GM19099 (cell line): ENCODE measurements around the gene HLA-F.

Source experiments
- POLR2A ChIP-seq: IDR thresholded peaks from 3 replicates; pipeline ENCODE4 v1.6.1; 2011; ENCODE audit warnings: low read depth; ENCODE audit not compliant: insufficient read length; ENCODE audit errors: extremely low read depth

HLA-F gene

DNA sequence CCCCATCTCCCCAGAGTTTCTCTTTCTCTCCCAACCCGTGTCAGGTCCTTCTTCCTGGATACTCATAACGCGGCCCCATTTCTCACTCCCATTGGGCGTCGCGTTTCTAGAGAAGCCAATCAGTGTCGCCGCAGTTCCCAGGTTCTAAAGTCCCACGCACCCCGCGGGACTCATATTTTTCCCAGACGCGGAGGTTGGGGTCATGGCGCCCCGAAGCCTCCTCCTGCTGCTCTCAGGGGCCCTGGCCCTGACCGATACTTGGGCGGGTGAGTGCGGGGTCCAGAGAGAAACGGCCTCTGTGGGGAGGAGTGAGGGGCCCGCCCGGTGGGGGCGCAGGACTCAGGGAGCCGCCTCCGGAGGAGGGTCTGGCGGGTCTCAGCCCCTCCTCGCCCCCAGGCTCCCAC lies at the start of gene HLA-F:
HLA-F (plus strand) TSS at position 173 of the 404 bp plus-strand sequence; CDS start at position 203, 30 bp downstream.
- peak; percentile 83 for TF ChIP-seq POLR2A

- TF ChIP-seq POLR2A: no peak
Observed at GRCh38 chr6:29674008-29674407, 49.2 kb upstream of the HLA-F start.

GRCh38 chr6:29675561-29675960 lies 47.7 kb upstream of the HLA-F start:
- TF ChIP-seq POLR2A: no peak

DNA sequence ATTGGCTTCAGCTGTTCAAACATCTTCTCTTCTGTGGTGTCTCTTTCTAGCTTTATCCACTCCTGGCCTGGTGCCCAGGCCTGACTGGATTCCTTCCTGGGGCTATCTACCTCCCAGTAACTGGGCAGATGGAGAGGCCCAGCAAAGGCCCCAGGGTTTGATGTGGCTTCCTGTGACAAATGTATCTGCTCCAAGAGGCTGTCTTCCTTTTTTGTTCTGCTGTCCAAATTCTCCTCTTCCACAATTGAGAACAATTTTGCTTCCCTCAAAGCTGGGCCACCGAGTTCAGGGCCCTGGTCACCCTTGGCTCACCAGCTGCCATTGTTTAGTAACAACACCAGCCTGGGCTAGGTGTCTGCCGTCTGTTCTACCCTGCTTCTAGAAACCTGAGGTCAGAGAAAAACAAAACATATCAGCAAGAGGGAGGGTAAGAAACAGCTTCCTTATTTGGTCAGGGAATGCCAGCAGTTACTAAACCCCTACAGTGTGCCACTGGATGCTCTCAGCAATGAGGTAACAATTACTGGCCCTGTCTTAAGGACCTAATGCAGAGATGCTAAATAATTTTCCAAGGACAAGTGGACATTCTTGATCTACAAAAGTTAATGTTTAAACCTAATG lies 46.1 kb upstream of the HLA-F start:
- TF ChIP-seq POLR2A: no peak

GRCh38 chr6:29678114-29678513 lies 45.1 kb upstream of the HLA-F start:
- no peak for TF ChIP-seq POLR2A

DNA sequence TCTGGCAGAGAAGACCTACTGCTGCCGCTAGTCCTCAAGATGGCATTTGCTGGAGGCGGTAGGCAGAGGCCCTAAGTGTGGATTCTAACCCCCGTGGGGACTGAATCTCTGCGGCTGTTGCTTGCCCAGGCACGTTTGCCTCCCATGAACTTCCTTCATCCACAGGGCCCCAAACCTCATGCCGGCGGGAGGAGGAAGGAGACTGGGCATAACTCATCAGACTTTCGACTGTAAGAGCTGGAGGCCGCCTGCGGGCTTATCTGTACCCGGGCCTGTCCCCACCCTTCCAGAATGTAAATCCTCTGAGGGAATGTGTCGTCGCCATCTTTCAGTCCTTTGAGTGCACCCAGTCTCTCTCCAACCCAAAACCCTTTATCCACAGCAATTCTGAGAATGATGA lies 43.3 kb upstream of the HLA-F start:
- no peak for TF ChIP-seq POLR2A

GRCh38 chr6:29680416-29680815 lies 42.8 kb upstream of the HLA-F start:
- TF ChIP-seq POLR2A: no peak

GRCh38 chr6:29680904-29681303 lies 42.3 kb upstream of the HLA-F start, which contains the start of gene ZFP57:
Gene ZFP57, minus strand, starts transcription at chr6:29681152. Its CDS starts 4,149 bp downstream, at chr6:29677003.
- TF ChIP-seq POLR2A: no peak

DNA sequence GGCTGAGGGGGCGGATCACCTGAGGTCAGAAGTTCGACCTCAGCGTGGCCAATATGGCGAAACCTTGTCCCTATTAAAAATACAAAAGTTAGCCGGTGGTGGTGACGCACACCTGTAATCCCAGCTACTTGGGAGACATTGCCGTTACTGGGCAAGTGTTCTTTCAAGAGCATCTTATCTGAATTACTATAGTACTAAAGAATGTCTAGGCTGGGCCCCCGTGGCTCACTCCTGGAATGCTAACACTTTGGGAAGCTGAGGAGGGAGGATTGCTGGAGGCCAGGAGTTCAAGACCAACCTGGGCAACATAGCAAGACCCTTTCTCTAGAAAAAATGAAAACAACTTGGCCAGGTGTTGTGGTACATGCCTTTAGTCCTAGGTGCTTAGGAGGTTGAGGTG lies 41.4 kb upstream of the HLA-F start:
- TF ChIP-seq POLR2A: no peak

DNA sequence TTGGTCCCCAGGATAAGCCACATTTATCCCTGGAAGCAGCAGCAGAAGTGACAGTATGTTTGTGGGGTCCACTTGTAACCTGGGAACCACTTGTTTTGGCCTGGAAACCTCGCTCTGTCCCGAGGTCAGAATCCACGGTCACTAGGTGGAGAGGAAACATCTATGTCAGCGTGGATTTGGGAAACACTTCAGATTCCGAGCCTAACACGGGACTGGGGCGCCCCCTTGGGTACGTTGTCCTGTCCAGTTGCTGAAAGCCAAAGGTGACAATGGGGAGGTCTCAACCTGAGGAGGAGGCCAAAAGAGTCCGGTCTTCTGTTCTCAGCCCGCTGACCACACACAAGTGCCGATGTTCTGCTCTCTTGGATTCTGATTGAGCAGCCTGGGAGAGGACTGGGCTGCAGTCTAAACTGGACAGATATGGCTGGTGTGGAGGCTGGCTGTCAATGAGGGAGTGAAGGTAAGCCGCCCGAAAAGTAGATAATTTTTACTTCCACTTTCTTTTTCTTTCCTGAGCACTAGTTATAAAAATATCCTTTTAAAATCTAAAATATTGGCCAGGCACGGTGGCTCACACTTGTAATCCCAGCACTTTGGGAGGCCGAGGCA lies 37.4 kb upstream of the HLA-F start:
- TF ChIP-seq POLR2A: no peak

DNA sequence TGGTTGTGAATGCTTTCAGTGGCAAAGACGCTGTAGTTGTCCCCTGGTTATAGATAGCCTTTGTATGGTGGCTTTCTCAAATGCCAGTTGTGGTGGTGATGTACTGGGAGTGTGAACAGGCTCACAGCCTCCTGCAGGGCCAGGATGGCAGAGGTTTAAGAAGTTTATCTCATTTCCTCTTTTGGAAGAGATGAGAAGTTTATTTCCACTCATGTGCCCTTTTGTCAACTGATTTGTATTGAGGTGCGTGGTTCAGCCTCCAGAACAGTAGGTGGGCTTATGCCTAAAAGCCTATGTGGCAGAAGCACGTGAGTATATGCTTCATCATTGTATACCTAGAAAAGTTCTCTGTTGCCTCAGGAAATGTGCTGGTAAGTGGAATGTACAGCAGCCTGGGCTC lies 28.6 kb upstream of the HLA-F start:
- TF ChIP-seq POLR2A: no peak

GRCh38 chr6:29696147-29697125 lies 26.8 kb upstream of the HLA-F start:
- no peak for TF ChIP-seq POLR2A

GRCh38 chr6:29702519-29703103 lies 20.6 kb upstream of the HLA-F start:
- TF ChIP-seq POLR2A: no peak

DNA sequence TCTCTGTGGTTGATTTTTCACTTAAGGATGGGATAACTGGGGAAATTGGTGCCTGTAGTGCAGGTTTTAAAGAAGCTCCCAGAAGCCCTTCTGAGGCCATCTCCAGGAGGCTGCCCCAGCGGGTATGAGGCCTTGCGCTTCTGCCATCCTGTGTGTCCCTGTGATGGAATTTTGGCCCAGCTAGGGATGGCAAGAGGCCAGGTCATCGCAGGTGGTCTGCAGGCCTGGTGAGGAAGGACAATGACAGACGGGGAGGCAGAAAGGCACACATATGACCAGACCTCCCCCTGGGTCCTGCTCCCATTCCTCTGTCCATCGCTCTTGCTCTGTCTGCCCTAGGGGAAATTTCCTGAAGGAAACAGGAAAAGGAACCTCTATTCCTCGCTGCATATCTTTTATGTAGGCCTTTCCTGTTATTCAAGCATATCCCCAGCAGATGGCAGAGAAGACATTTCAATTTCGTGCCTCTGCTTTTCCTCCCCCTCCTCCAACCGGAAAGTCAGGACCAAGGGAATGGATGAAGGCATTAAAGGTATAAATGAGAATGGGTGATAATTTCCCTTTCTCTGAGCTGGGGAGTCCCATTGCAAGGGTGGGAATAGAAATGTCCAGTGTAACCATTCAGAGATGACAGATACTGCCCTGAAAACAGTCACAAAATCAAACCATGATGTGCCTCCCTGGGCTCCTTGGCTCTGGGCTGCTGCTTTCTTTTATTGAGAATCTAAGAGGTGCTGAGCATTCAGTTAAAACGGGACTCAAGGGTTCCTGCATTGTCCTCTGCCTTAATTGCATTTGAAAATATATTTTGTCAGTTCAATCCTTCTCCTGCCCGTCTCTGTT lies 17.6 kb upstream of the HLA-F start:
- no peak for TF ChIP-seq POLR2A
